Astrocyte (in vitro differentiated cells and primary cell): ENCODE measurements around the gene DUS3L. TPM values are rescaled to one million over a fixed set of nuclear protein-coding genes. Genes with fewer than 3 reads are reported as not detected.

Experiments used
- DNase-seq: peaks from one replicate; pipeline ENCODE4 v3.0.0-alpha.2; 2010; ENCODE audit warnings: low read depth
- FAIRE-seq: peaks from 2 replicates; lab custom pipeline; 2011; peaks lifted over from hg19 to GRCh38; lab: Jason Lieb, UNC
- H2AFZ ChIP-seq: 2 replicates; pipeline ENCODE4 v1.6.0; 2012; ENCODE audit warnings: low read depth, low read length, inconsistent platforms
- H3K27ac ChIP-seq: 2 replicates; pipeline ENCODE4 v1.5.1; 2011; ENCODE audit warnings: low read depth, low read length, inconsistent platforms
- H3K27me3 ChIP-seq: 2 replicates; pipeline ENCODE4 v1.6.0; 2011; ENCODE audit warnings: low read length, inconsistent platforms; ENCODE audit not compliant: insufficient read depth
- H3K36me3 ChIP-seq: 2 replicates; pipeline ENCODE4 v1.5.1; 2011; ENCODE audit warnings: low read length, inconsistent platforms; ENCODE audit not compliant: insufficient read depth
- H3K4me1 ChIP-seq: 2 replicates; pipeline ENCODE4 v1.5.1; 2011; ENCODE audit warnings: low read length, inconsistent platforms; ENCODE audit not compliant: insufficient read depth
- H3K4me2 ChIP-seq: 2 replicates; pipeline ENCODE4 v1.6.0; 2012; ENCODE audit warnings: low read length, inconsistent platforms
- H3K4me3 ChIP-seq: 2 replicates; pipeline ENCODE4 v1.5.1; 2011; ENCODE audit warnings: low read depth, mild to moderate bottlenecking, low read length, inconsistent platforms; ENCODE audit not compliant: insufficient read depth
- H3K79me2 ChIP-seq: 2 replicates; pipeline ENCODE4 v1.6.0; 2012; ENCODE audit warnings: mild to moderate bottlenecking, low read length, inconsistent platforms; ENCODE audit not compliant: insufficient read depth
- H3K9ac ChIP-seq: 2 replicates; pipeline ENCODE4 v1.6.0; 2012; ENCODE audit warnings: mild to moderate bottlenecking, low read length, inconsistent platforms
- H3K9me3 ChIP-seq: 2 replicates; pipeline ENCODE4 v1.5.1; 2012; ENCODE audit warnings: low read depth, mild to moderate bottlenecking, low read length, inconsistent platforms; ENCODE audit not compliant: insufficient read depth
- H4K20me1 ChIP-seq: 2 replicates; pipeline ENCODE4 v1.6.0; 2012; ENCODE audit warnings: low read length, inconsistent platforms; ENCODE audit not compliant: insufficient read depth
- H3K27ac Mint-ChIP-seq: one replicate; pipeline ENCODE4 v1.8.0; 2021; ENCODE audit warnings: mild to moderate bottlenecking, mixed read lengths; ENCODE audit not compliant: unreplicated experiment
- H3K27me3 Mint-ChIP-seq: one replicate; pipeline ENCODE4 v1.8.0; 2021; ENCODE audit warnings: low read depth, mixed read lengths; ENCODE audit not compliant: unreplicated experiment
- H3K36me3 Mint-ChIP-seq: one replicate; pipeline ENCODE4 v1.8.0; 2021; ENCODE audit warnings: low read depth, mixed read lengths; ENCODE audit not compliant: unreplicated experiment
- H3K4me1 Mint-ChIP-seq: one replicate; pipeline ENCODE4 v1.8.0; 2021; ENCODE audit warnings: low read depth, mixed read lengths; ENCODE audit not compliant: unreplicated experiment
- H3K4me3 Mint-ChIP-seq: one replicate; pipeline ENCODE4 v1.8.0; 2021; ENCODE audit warnings: mild to moderate bottlenecking, moderate library complexity, mixed read lengths; ENCODE audit not compliant: unreplicated experiment
- H3K9me3 Mint-ChIP-seq: one replicate; pipeline ENCODE4 v1.8.0; 2021; ENCODE audit warnings: mild to moderate bottlenecking, mixed read lengths; ENCODE audit not compliant: unreplicated experiment
- CTCF ChIP-seq: IDR thresholded peaks from 2 replicates; pipeline ENCODE4 v1.5.1; 2011; ENCODE audit warnings: low read depth, mild to moderate bottlenecking, inconsistent platforms, low read length, moderate library complexity; ENCODE audit not compliant: insufficient read depth
- EZH2 ChIP-seq: IDR thresholded peaks from 2 replicates; pipeline ENCODE4 v1.6.1; 2012; ENCODE audit warnings: mild to moderate bottlenecking, low read length, inconsistent platforms; ENCODE audit not compliant: insufficient read depth
- total RNA-seq: library from RNA; stranded (reverse); gene quantifications from 2 replicates; pipeline ENCODE4 v1.2.1, GENCODE V29; 2021

Gene DUS3L
- total RNA-seq, 1 donor from 2014 or later: 18.4 TPM

DNA sequence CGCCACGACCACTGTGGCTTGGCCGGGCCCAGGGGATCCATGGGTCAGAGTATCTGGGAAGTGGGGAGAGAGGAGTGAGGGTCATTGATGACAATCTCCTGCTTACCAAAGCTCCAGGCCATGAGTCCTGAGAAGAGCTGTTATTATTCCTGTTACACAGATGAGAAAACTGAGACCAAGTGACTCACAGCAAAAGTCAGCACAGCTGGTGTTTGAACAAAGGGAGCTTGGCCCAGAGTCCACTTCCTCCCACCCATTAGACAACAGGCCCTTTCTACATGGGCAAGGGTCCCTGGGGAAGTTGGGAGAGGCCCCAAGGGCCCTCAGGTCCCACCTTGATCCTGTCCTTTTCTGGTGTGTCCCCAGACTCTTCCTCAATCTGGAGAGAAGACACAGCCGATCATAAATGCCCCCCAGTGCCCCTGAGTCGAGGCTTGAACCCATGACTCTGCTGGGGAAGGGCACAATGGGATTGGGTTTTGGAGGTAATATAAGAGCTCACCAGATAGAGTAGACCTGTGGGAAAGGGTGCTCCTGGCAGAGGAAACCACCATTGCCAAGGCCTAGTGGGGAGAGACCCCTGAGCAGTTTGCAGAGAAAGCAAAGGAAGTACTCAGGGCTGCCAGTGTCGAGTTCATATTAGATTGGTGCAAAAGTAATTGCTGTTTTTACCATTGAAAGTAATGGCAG is 41.7 kb upstream of the DUS3L start:
- H3K27ac ChIP-seq: no peak overlapping the region
- H3K4me1 Mint-ChIP-seq: no peaks in the 10 kb centered on the region
- no peak for FAIRE-seq
- H3K4me3 ChIP-seq: no peak overlapping the region
- H3K36me3 ChIP-seq: no peaks in the 10 kb centered on the region
- H3K4me1 ChIP-seq: peaks cover 13% of the 10 kb centered on the region
- TF ChIP-seq EZH2 (no peak), CTCF (no peak)
- no peak overlapping the region for H3K4me2 ChIP-seq
- H3K9ac ChIP-seq: no peak overlapping the region
- peaks cover 23% of the 10 kb centered on the region for H3K27me3 Mint-ChIP-seq
- H3K9me3 Mint-ChIP-seq: peaks cover 2% of the 10 kb centered on the region
- H3K9me3 ChIP-seq: no peaks in the 10 kb centered on the region
- no peaks in the 10 kb centered on the region for H3K36me3 Mint-ChIP-seq
- no peaks in the 10 kb centered on the region for H4K20me1 ChIP-seq
- H3K79me2 ChIP-seq: no peaks in the 10 kb centered on the region
- no peak overlapping the region for H3K27ac Mint-ChIP-seq
- DNase-seq: no peak
- no peak overlapping the region for H2AFZ ChIP-seq
- H3K27me3 ChIP-seq: no peaks in the 10 kb centered on the region
- H3K4me3 Mint-ChIP-seq: no peak overlapping the region

GRCh38 chr19:5832061-5832460 is 41.1 kb upstream of the DUS3L start:
- Histone ChIP-seq H3K4me2 (no peak overlapping the region), H3K79me2 (no peaks in the 10 kb centered on the region), H3K4me3 (no peak overlapping the region), H3K27me3 (no peaks in the 10 kb centered on the region), H3K4me1 (peaks cover 13% of the 10 kb centered on the region), H4K20me1 (no peaks in the 10 kb centered on the region), H3K9me3 (no peaks in the 10 kb centered on the region), H3K36me3 (no peaks in the 10 kb centered on the region), H3K27ac (no peak overlapping the region), H3K9ac (no peak overlapping the region), H2AFZ (no peak overlapping the region)
- Mint-ChIP-seq H3K27ac (no peak overlapping the region), H3K36me3 (no peaks in the 10 kb centered on the region), H3K4me3 (no peak overlapping the region), H3K4me1 (no peaks in the 10 kb centered on the region), H3K27me3 (peaks cover 24% of the 10 kb centered on the region), H3K9me3 (peaks cover 2% of the 10 kb centered on the region)
- TF ChIP-seq EZH2 (no peak), CTCF (no peak)
- no peak for FAIRE-seq
- DNase-seq: no peak

GRCh38 chr19:5831159-5831558 is 40.2 kb upstream of the DUS3L start:
- Histone ChIP-seq H3K4me3 (no peak overlapping the region), H3K79me2 (no peaks in the 10 kb centered on the region)
- H3K9me3 Mint-ChIP-seq: peaks cover 2% of the 10 kb centered on the region

More at GRCh38 chr19:5831159-5831558, 40.2 kb upstream of the DUS3L start:
- Mint-ChIP-seq H3K4me3 (no peak overlapping the region), H3K4me1 (no peaks in the 10 kb centered on the region), H3K27me3 (peaks cover 25% of the 10 kb centered on the region), H3K36me3 (no peaks in the 10 kb centered on the region), H3K27ac (no peak overlapping the region)
- Histone ChIP-seq H3K9me3 (no peaks in the 10 kb centered on the region), H3K9ac (no peak overlapping the region), H3K4me1 (peaks cover 13% of the 10 kb centered on the region), H3K36me3 (no peaks in the 10 kb centered on the region), H3K27me3 (no peaks in the 10 kb centered on the region), H3K4me2 (no peak overlapping the region), H2AFZ (no peak overlapping the region), H4K20me1 (no peaks in the 10 kb centered on the region), H3K27ac (no peak overlapping the region)
- DNase-seq: no peak
- TF ChIP-seq EZH2: no peak
- TF ChIP-seq CTCF: no peak
- FAIRE-seq: no peak
